HepG2 (cell line): ENCODE results near the gene FAM131A. TPM values are rescaled to one million over a fixed set of nuclear protein-coding genes. Genes with fewer than 3 reads are reported as not detected.
A peak's percentile ranks its signal among the peaks of the same experiment; 100 is the strongest.

Experiments
- ARID2 ChIP-seq: sonication (generic); formaldehyde crosslinking; IDR thresholded peaks from 2 replicates; pipeline ENCODE4 v1.8.1; 2022; ENCODE audit warnings: mild to moderate bottlenecking, missing genetic modification reagents, borderline replicate concordance
- CBX5 ChIP-seq: sonication (generic); formaldehyde crosslinking; IDR thresholded peaks from 2 replicates; pipeline ENCODE4 v1.4.0; 2020; ENCODE audit warnings: missing genetic modification reagents, borderline replicate concordance
- CSRNP2 ChIP-seq: sonication (generic); formaldehyde crosslinking; conservative IDR thresholded peaks from 2 replicates; pipeline ENCODE4 v1.8.0; 2022; ENCODE audit warnings: low read depth, missing genetic modification reagents
- FOXA1 ChIP-seq, 2 experiments: fragments of 450-650 bp in 1 of 2; sonication (generic) in 1 of 2; formaldehyde crosslinking in 1 of 2; IDR thresholded peaks; 2 replicates each; pipeline versions ENCODE4 v1.4.0 to v1.6.1; 2016 to 2020; ENCODE audit warnings: missing genetic modification reagents in 1 of 2
- HNRNPK ChIP-seq: fragments of 200-400 bp; formaldehyde crosslinking; IDR thresholded peaks from 2 replicates; pipeline ENCODE4 v1.6.1; 2018; ENCODE audit warnings: low read length, low read depth, moderate library complexity, mild to moderate bottlenecking; ENCODE audit not compliant: poor library complexity, severe bottlenecking
- NCOA5 ChIP-seq: sonication (generic); formaldehyde crosslinking; IDR thresholded peaks from 2 replicates; pipeline ENCODE4 v1.4.0; 2020; ENCODE audit warnings: missing genetic modification reagents
- NFKBIZ ChIP-seq: IDR thresholded peaks from 2 replicates; pipeline ENCODE4 v1.6.1; 2018; ENCODE audit warnings: missing genetic modification reagents, missing compliant biosample characterization
- POLR2A ChIP-seq, 2 experiments: IDR thresholded peaks; 2 replicates each; pipeline ENCODE4 v1.6.1; 2011; ENCODE audit warnings: low read depth in 2 of 2, low read length in 2 of 2, mild to moderate bottlenecking in 1 of 2, moderate library complexity in 1 of 2; ENCODE audit not compliant: insufficient read depth in 1 of 2
- SMC3 ChIP-seq: IDR thresholded peaks from 2 replicates; pipeline ENCODE4 v1.6.1; 2011; ENCODE audit warnings: low read length, improper control_type of control experiment
- SOX13 ChIP-seq, 3 experiments: fragments of 450-650 bp in 1 of 3; sonication (generic) in 1 of 3; formaldehyde crosslinking in 1 of 3; IDR thresholded peaks in 2 of 3; conservative IDR thresholded peaks in 1 of 3; 2 replicates each; pipeline versions ENCODE4 v1.5.0 to v1.6.1; 2016 to 2020; ENCODE audit warnings: antibody characterized with exemption in 1 of 3, mild to moderate bottlenecking in 1 of 3, missing compliant biosample characterization in 1 of 3, missing genetic modification reagents in 1 of 3, moderate library complexity in 1 of 3
- THAP9 ChIP-seq: sonication (generic); formaldehyde crosslinking; IDR thresholded peaks from 2 replicates; pipeline ENCODE4; 2020; ENCODE audit warnings: missing genetic modification reagents, mild to moderate bottlenecking, borderline replicate concordance
- ZC3H4 ChIP-seq: sonication (generic); formaldehyde crosslinking; IDR thresholded peaks from 2 replicates; pipeline ENCODE4 v1.4.0; 2020; ENCODE audit warnings: missing genetic modification reagents, borderline replicate concordance
- ZFX ChIP-seq: sonication (generic); formaldehyde crosslinking; IDR thresholded peaks from 2 replicates; pipeline ENCODE4 v1.4.0; 2020; ENCODE audit warnings: mild to moderate bottlenecking, low read depth, missing genetic modification reagents, moderate library complexity
- ZNF253 ChIP-seq: sonication (generic); formaldehyde crosslinking; IDR thresholded peaks from 2 replicates; pipeline ENCODE4 v1.8.0; 2022; ENCODE audit warnings: mild to moderate bottlenecking, missing genetic modification reagents, borderline replicate concordance
- ZNF44 ChIP-seq: sonication (generic); formaldehyde crosslinking; IDR thresholded peaks from 2 replicates; pipeline ENCODE4 v1.5.1; 2020; ENCODE audit warnings: mild to moderate bottlenecking, missing genetic modification reagents
- ZNF670 ChIP-seq: sonication (generic); formaldehyde crosslinking; IDR thresholded peaks from 2 replicates; pipeline ENCODE4 v1.8.0; 2022; ENCODE audit warnings: mild to moderate bottlenecking, missing genetic modification reagents, borderline replicate concordance
- ZNF782 ChIP-seq: sonication (generic); formaldehyde crosslinking; IDR thresholded peaks from 2 replicates; pipeline ENCODE4 v1.4.0; 2020; ENCODE audit warnings: missing genetic modification reagents, mild to moderate bottlenecking, borderline replicate concordance
- ZNF878 ChIP-seq: sonication (generic); formaldehyde crosslinking; IDR thresholded peaks from 2 replicates; pipeline ENCODE4 v1.8.1; 2023; ENCODE audit warnings: mild to moderate bottlenecking, missing genetic modification reagents, moderate library complexity
- polyA plus RNA-seq, 8 experiments: library from polyadenylated mRNA; depleted of rRNA in 3 of 8; stranded (reverse) in 7 of 8; unstranded in 1 of 8; fragments of >200 nt; fragmentation: Illumina TruSeq in 4 of 8; extraction: Trizol in 4 of 8; gene quantifications; 2 replicates each; pipeline versions ENCODE4 v1.2.1 to v1.2.3, GENCODE V29; 2011 to 2016; ENCODE audit warnings: low read depth in 4 of 8, missing spikeins in 1 of 8, mixed read lengths in 1 of 8; ENCODE audit not compliant: insufficient read depth in 1 of 8
- total RNA-seq, 5 experiments: library from RNA; depleted of rRNA; stranded (reverse); fragments of >200 nt; fragmentation: Illumina TruSeq; extraction: Trizol; gene quantifications; 2 replicates each; pipeline ENCODE4 v1.2.3, GENCODE V29; 2016; ENCODE audit warnings: low read depth in 1 of 5
- TF ChIP-seq, protein P1 (sequence below): sonication (generic); formaldehyde crosslinking; IDR thresholded peaks from 2 replicates; pipeline ENCODE4 v1.4.0; 2020; ENCODE audit warnings: missing genetic modification reagents, borderline replicate concordance
- TF ChIP-seq, protein P2 (sequence below): sonication (generic); formaldehyde crosslinking; IDR thresholded peaks from 2 replicates; pipeline ENCODE4 v1.5.0; 2020; ENCODE audit warnings: missing genetic modification reagents, mild to moderate bottlenecking, borderline replicate concordance

FAM131A gene
- total and polyA plus RNA-seq, 2 of the 13 experiments (the other 11 are each of a cell fraction or from before 2014, with no cell fraction given), result 9.2 to 9.3 TPM

DNA sequence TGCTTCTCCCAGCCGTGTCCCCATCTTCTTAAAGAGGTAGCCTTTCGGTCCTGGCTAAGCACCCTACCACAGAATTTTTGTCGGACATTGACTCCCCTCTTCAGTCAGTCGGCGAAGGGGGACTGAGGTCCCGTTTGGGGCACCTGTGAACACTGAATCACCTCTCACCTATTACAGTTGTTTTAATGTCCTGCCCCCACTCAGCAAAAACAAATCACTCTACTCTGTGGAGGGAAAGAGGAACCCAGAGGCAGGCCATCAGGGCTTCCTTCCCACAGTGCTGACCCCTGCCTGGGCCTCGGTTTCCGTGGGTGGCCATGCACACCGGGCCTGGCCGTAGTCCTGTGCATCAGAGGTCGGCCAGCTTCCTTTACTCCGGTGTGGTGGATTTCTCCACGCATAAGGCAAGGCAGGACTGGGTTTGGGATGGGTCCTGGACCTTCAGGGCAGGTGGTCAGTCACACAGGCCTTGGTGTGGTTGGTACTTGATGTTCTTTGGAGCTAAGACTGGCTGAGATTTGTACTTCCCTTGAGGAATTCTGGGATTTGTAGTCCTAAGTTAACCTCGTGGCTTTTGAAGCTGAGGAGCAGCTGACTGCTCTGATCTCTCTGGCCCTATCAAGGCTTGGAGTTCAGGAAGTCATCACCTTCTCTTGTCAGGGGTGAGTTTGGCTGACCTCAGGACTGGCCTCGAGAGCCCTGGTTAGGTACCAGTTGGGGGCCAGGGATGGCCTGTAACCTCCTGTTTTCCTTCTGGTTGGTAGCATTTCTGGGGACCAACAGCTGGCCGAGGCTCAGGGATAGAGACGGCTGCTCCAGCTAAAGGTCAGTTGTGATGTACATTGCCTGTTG is 627 bp upstream of the FAM131A start (continued):
- TF ChIP-seq ZNF782 (CRISPR knock-in tag), result no peak
- TF ChIP-seq HNRNPK, result no peak
- TF ChIP-seq THAP9 (CRISPR knock-in tag), result 0 out of 2 replicates have a peak, but pooled peaks have one; percentile 19
- peak; percentile 11; the same call in 1 of the 2 replicates for TF ChIP-seq CBX5 (CRISPR knock-in tag)
- TF ChIP-seq, protein P1, sequence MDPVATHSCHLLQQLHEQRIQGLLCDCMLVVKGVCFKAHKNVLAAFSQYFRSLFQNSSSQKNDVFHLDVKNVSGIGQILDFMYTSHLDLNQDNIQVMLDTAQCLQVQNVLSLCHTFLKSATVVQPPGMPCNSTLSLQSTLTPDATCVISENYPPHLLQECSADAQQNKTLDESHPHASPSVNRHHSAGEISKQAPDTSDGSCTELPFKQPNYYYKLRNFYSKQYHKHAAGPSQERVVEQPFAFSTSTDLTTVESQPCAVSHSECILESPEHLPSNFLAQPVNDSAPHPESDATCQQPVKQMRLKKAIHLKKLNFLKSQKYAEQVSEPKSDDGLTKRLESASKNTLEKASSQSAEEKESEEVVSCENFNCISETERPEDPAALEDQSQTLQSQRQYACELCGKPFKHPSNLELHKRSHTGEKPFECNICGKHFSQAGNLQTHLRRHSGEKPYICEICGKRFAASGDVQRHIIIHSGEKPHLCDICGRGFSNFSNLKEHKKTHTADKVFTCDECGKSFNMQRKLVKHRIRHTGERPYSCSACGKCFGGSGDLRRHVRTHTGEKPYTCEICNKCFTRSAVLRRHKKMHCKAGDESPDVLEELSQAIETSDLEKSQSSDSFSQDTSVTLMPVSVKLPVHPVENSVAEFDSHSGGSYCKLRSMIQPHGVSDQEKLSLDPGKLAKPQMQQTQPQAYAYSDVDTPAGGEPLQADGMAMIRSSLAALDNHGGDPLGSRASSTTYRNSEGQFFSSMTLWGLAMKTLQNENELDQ, result no peak
- no peak for TF ChIP-seq CSRNP2 (CRISPR knock-in tag)
- TF ChIP-seq ZNF44 (CRISPR knock-in tag), result no peak
- TF ChIP-seq NFKBIZ (CRISPR knock-in tag), result no peak
- TF ChIP-seq SMC3, result no peak
- TF ChIP-seq, protein P2, sequence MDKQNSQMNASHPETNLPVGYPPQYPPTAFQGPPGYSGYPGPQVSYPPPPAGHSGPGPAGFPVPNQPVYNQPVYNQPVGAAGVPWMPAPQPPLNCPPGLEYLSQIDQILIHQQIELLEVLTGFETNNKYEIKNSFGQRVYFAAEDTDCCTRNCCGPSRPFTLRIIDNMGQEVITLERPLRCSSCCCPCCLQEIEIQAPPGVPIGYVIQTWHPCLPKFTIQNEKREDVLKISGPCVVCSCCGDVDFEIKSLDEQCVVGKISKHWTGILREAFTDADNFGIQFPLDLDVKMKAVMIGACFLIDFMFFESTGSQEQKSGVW (CRISPR knock-in tag), result no peak
- TF ChIP-seq ZC3H4 (CRISPR knock-in tag), result no peak
- no peak for TF ChIP-seq ZNF253 (CRISPR knock-in tag)
- no peak for TF ChIP-seq POLR2A (IDR thresholded peaks at IDR 0.05; ENCODE audit: insufficient read depth in 1 of 2, low read depth in 2 of 2, low read length in 2 of 2)
- no peak for TF ChIP-seq NCOA5 (CRISPR knock-in tag)
- TF ChIP-seq ZNF670, result no peak
- peak; percentile 88; the same call in 1 of the 2 replicates for TF ChIP-seq ZFX (CRISPR knock-in tag)
- TF ChIP-seq SOX13 (IDR thresholded peaks at IDR 0.05), result no peak
- no peak for TF ChIP-seq SOX13 (CRISPR knock-in tag; conservative IDR thresholded peaks at IDR 0.05 in 1 of 2, IDR thresholded peaks at IDR 0.05 in 1 of 2)
- no peak for TF ChIP-seq ZNF878 (CRISPR knock-in tag)
- TF ChIP-seq FOXA1 (IDR thresholded peaks at IDR 0.05), result no peak
- TF ChIP-seq FOXA1 (CRISPR knock-in tag; IDR thresholded peaks at IDR 0.05), result no peak
- no peak for TF ChIP-seq ARID2 (CRISPR knock-in tag)
